Keratinocyte (primary cell): ENCODE data around the gene XRRA1. TPM values are rescaled to one million over a fixed set of nuclear protein-coding genes. Genes with fewer than 3 reads are reported as not detected.

Experiments
- DNase-seq: peaks from one replicate; pipeline ENCODE4 v3.0.0-alpha.2; 2011; ENCODE audit warnings: low read depth, missing footprints, low spot score
- FAIRE-seq: peaks from 2 replicates; lab custom pipeline; 2011; peaks lifted over from hg19 to GRCh38; lab: Jason Lieb, UNC
- H2AFZ ChIP-seq: 2 replicates; pipeline ENCODE4 v1.6.0; 2012; ENCODE audit warnings: low read length, control low read depth, inconsistent platforms; ENCODE audit not compliant: control insufficient read depth
- H3K27ac ChIP-seq: 2 replicates; pipeline ENCODE4 v1.5.1; 2011; ENCODE audit warnings: low read length; ENCODE audit not compliant: control insufficient read depth, insufficient read depth
- H3K27me3 ChIP-seq: 3 replicates; pipeline ENCODE4 v1.6.0; 2011; ENCODE audit warnings: low read length; ENCODE audit not compliant: control insufficient read depth, insufficient read depth; ENCODE audit errors: extremely low read depth
- H3K36me3 ChIP-seq, 2 experiments: 2 replicates in 1 of 2; 3 replicates in 1 of 2; pipeline ENCODE4 v1.5.1; 2011; ENCODE audit warnings: low read length in 2 of 2, mild to moderate bottlenecking in 1 of 2; ENCODE audit not compliant: control insufficient read depth in 2 of 2, insufficient read depth in 2 of 2; ENCODE audit errors: extremely low read depth in 1 of 2
- H3K4me1 ChIP-seq: 3 replicates; pipeline ENCODE4 v1.5.1; 2011; ENCODE audit warnings: low read length; ENCODE audit not compliant: control insufficient read depth, insufficient read depth; ENCODE audit errors: extremely low read depth
- H3K4me2 ChIP-seq: 3 replicates; pipeline ENCODE4 v1.6.0; 2011; ENCODE audit warnings: low read depth, low read length; ENCODE audit not compliant: control insufficient read depth, insufficient read depth; ENCODE audit errors: extremely low read depth
- H3K4me3 ChIP-seq, 3 experiments: fragments of 200-600 bp in 1 of 3; sonication (generic) in 1 of 3; 2 replicates in 2 of 3; 3 replicates in 1 of 3; pipeline ENCODE4 v1.5.1; 2011 to 2016; ENCODE audit warnings: low read length in 3 of 3, mild to moderate bottlenecking in 3 of 3, control low read depth in 2 of 3, inconsistent platforms in 1 of 3, low read depth in 1 of 3, mixed read lengths in 1 of 3, mixed run types in 1 of 3, moderate library complexity in 1 of 3; ENCODE audit not compliant: control insufficient read depth in 2 of 3, insufficient read depth in 2 of 3; ENCODE audit errors: extremely low read depth in 1 of 3
- H3K79me2 ChIP-seq: 2 replicates; pipeline ENCODE4 v1.6.0; 2012; ENCODE audit warnings: low read length; ENCODE audit not compliant: control insufficient read depth, insufficient read depth
- H3K9ac ChIP-seq: 3 replicates; pipeline ENCODE4 v1.6.0; 2011; ENCODE audit warnings: low read length; ENCODE audit not compliant: control insufficient read depth, insufficient read depth; ENCODE audit errors: extremely low read depth
- H3K9me1 ChIP-seq: 3 replicates; pipeline ENCODE4 v1.6.0; 2011; ENCODE audit warnings: low read length; ENCODE audit not compliant: control insufficient read depth, insufficient read depth; ENCODE audit errors: extremely low read depth
- H3K9me3 ChIP-seq: 2 replicates; pipeline ENCODE4 v1.5.1; 2012; ENCODE audit warnings: low read depth, low read length; ENCODE audit not compliant: control insufficient read depth
- H4K20me1 ChIP-seq: 3 replicates; pipeline ENCODE4 v1.6.0; 2011; ENCODE audit warnings: low read length; ENCODE audit not compliant: control insufficient read depth, insufficient read depth; ENCODE audit errors: extremely low read depth
- EZH2 ChIP-seq: IDR thresholded peaks from one replicate; pipeline ENCODE4 v1.6.1; 2012; ENCODE audit warnings: inconsistent platforms, mild to moderate bottlenecking, low read length, moderate library complexity
- dilution Hi-C: fragments of 300-500 bp; cut with MboI; formaldehyde crosslinking; loops from one replicate; pipeline ENCODE4 v1.7.0; 2020; ENCODE audit warnings: low sequenced_read_pairs; ENCODE audit not compliant: extremely low pct_ligation_motif_present
- polyA plus RNA-seq, 5 experiments: library from polyadenylated mRNA; depleted of rRNA in 3 of 5; stranded (reverse) in 3 of 5; stranded (forward) in 1 of 5; unstranded in 1 of 5; fragments of >200 nt; gene quantifications; 1 replicate in 1 of 5; 2 replicates in 3 of 5; 3 replicates in 1 of 5; pipeline versions ENCODE4 v1.2.1 to v1.2.3, GENCODE V29; 2011 to 2012; ENCODE audit warnings: missing spikeins in 2 of 5, low read depth in 1 of 5, low replicate concordance in 1 of 5
- TF ChIP-seq, protein P1 (sequence below), 3 experiments: IDR thresholded peaks in 1 of 3; conservative IDR thresholded peaks in 1 of 3; optimal IDR thresholded peaks in 1 of 3; 2 replicates in 2 of 3; 3 replicates in 1 of 3; pipeline versions ENCODE3 to v1.5.1; 2011; ENCODE audit warnings: low read length in 3 of 3, mild to moderate bottlenecking in 3 of 3, moderate library complexity in 2 of 3, control low read depth in 1 of 3, inconsistent platforms in 1 of 3; ENCODE audit not compliant: insufficient read depth in 2 of 3; ENCODE audit errors: extremely low read depth in 1 of 3

XRRA1 gene
- polyA plus RNA-seq, 1 donor (not counting 4 experiments of a cell fraction or from before 2014, with no cell fraction given) = 9.1 TPM

DNA sequence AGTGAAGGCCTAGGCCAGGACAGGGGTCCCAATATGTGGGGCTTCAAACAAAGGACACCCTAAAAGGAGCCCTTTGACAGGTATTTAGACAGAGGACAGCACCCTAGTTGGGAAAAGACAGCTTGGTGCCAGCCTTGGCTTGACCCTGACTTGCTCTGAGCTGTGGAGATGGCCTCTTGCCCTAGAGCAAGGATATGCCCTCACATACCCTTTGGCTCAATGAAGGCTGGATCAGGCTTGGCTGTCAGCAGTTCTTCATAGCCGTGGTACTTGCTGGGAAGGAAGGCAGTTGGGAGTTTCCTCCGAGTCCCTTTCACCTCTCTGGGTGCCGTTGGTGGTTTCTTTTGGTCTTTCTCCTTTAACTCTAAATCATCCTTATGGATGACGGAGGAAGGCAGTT lies 104.0 kb downstream of the XRRA1 start:
- Histone ChIP-seq H3K4me3 (no peak overlapping the region), H3K36me3 (peaks cover 12 to 18% of the 10 kb centered on the region in 2 experiments), H3K4me1 (no peaks in the 10 kb centered on the region), H3K27me3 (no peaks in the 10 kb centered on the region), H3K9ac (no peak overlapping the region), H3K27ac (no peak overlapping the region), H3K9me1 (no peaks in the 10 kb centered on the region), H2AFZ (no peak overlapping the region), H3K79me2 (no peaks in the 10 kb centered on the region), H3K4me2 (no peak overlapping the region), H4K20me1 (no peaks in the 10 kb centered on the region), H3K9me3 (no peaks in the 10 kb centered on the region)
- dilution Hi-C loops = no loop called here
- FAIRE-seq (no peak), DNase-seq (no peak)
- TF ChIP-seq, protein P1, sequence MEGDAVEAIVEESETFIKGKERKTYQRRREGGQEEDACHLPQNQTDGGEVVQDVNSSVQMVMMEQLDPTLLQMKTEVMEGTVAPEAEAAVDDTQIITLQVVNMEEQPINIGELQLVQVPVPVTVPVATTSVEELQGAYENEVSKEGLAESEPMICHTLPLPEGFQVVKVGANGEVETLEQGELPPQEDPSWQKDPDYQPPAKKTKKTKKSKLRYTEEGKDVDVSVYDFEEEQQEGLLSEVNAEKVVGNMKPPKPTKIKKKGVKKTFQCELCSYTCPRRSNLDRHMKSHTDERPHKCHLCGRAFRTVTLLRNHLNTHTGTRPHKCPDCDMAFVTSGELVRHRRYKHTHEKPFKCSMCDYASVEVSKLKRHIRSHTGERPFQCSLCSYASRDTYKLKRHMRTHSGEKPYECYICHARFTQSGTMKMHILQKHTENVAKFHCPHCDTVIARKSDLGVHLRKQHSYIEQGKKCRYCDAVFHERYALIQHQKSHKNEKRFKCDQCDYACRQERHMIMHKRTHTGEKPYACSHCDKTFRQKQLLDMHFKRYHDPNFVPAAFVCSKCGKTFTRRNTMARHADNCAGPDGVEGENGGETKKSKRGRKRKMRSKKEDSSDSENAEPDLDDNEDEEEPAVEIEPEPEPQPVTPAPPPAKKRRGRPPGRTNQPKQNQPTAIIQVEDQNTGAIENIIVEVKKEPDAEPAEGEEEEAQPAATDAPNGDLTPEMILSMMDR (optimal IDR thresholded peaks at IDR 0.05 in 1 of 3, IDR thresholded peaks at IDR 0.05 in 1 of 3, conservative IDR thresholded peaks at IDR 0.05 in 1 of 3; ENCODE audit: extremely low read depth in 1 of 3, insufficient read depth in 2 of 3, low read length in 3 of 3) = no peak
- no peak for TF ChIP-seq EZH2

DNA sequence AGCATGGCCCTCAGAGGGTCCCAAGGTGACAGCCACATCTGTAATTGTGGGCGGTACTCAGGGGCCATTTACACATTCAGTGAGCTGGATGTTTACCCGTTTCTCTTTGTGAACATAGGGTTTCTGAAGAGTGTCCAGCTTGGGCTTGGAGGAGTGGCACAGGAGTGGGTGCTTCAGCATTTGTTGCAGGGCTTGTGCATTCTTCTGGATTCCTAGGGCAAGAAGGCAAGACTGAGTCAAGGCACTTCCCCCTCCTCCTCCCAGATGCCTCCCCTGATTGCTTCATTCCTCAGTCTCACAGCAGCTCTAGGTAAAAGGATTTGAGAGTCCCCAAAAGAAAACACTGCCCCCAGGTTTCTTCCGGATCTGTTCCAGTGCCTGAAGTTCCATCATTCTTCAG lies 104.8 kb downstream of the XRRA1 start:
- Histone ChIP-seq H3K27me3 (no peaks in the 10 kb centered on the region), H3K79me2 (no peaks in the 10 kb centered on the region), H3K4me2 (no peak overlapping the region), H3K36me3 (peaks cover 12 to 18% of the 10 kb centered on the region in 2 experiments), H4K20me1 (no peaks in the 10 kb centered on the region), H3K9me3 (no peaks in the 10 kb centered on the region), H3K27ac (no peak overlapping the region), H2AFZ (no peak overlapping the region), H3K9me1 (no peaks in the 10 kb centered on the region), H3K4me3 (no peak overlapping the region), H3K4me1 (no peaks in the 10 kb centered on the region), H3K9ac (no peak overlapping the region)
- FAIRE-seq (no peak), DNase-seq (no peak)
- dilution Hi-C loops = no loop called here
- TF ChIP-seq, protein P1 (optimal IDR thresholded peaks at IDR 0.05 in 1 of 3, IDR thresholded peaks at IDR 0.05 in 1 of 3, conservative IDR thresholded peaks at IDR 0.05 in 1 of 3; ENCODE audit: extremely low read depth in 1 of 3, insufficient read depth in 2 of 3, low read length in 3 of 3) = no peak
- TF ChIP-seq EZH2 = no peak
